Upper lobe of right lung (tissue), 1 donor: ENCODE results near the gene RRP8. TPM values are rescaled to one million over a fixed set of nuclear protein-coding genes. Genes with fewer than 3 reads are reported as not detected.
A peak's percentile ranks its signal among the peaks of the same experiment; 100 is the strongest.

Experiments
- ATAC-seq: fragments of 200-7000 bp; cut with Tn5 transposase; one replicate; pipeline ENCODE4 v1.9.1; 2020; ENCODE audit warnings: mild to moderate bottlenecking, moderate library complexity
- DNase-seq: peaks from one replicate; pipeline ENCODE4 v3.0.0-alpha.2; 2020
- H3K27ac ChIP-seq: fragments of 200-600 bp; one replicate; pipeline ENCODE4 v1.8.0; 2022
- H3K27me3 ChIP-seq: fragments of 200-600 bp; one replicate; pipeline ENCODE4 v1.8.0; 2022; ENCODE audit warnings: mild to moderate bottlenecking
- H3K36me3 ChIP-seq: fragments of 200-600 bp; one replicate; pipeline ENCODE4 v1.8.0; 2022
- H3K4me1 ChIP-seq: fragments of 200-600 bp; one replicate; pipeline ENCODE4 v1.8.0; 2022
- H3K4me3 ChIP-seq: fragments of 200-600 bp; one replicate; pipeline ENCODE4 v1.8.0; 2022; ENCODE audit warnings: mild to moderate bottlenecking
- H3K9me3 ChIP-seq: fragments of 200-600 bp; one replicate; pipeline ENCODE4 v1.8.0; 2022
- intact Hi-C: fragments of 100-400 bp; cut with DNase I; formaldehyde crosslinking; loops from one replicate; pipeline ENCODE4 v1.11.0; 2022
- total RNA-seq: library from RNA; stranded (reverse); fragmentation: NEBNext Ultra II Directional; extraction: Animal tissue kit (Norgen Biotek cat#: 25700); gene quantifications from one replicate; pipeline ENCODE4 v1.2.1, GENCODE V29; 2021
- TF ChIP-seq, protein P1 (sequence below): fragments of 200-600 bp; IDR thresholded peaks from one replicate; pipeline ENCODE4 v1.8.0; 2022; ENCODE audit warnings: antibody characterized with exemption
- donor health status: DM: no; HTN: yes; CAD: no; lungs with severe emphysema.

RRP8 gene
- total RNA-seq, 1 donor from 2014 or later: 17.9 TPM

DNA sequence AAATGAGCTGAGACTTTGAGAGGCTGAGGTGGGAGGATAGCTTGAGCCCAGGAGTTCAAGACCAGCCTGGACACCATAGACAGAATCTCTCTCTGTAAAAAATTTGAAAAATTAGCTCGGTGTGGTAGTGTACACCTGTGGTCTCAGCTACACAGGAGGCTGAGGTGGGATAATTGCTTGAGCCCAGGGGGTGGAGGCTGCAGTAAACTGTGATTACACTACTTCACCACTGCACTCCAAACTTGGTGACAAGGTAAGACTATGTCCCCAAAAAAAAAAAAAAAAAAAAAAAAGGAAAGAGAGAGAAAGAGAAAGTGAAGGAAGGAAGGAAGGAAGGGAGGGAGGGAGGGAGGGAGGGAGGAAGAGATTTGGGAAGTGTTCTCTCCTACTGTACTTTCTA, 25.3 kb downstream of the RRP8 start:
- H3K27ac ChIP-seq: no peak overlapping the region
- TF ChIP-seq, protein P1, sequence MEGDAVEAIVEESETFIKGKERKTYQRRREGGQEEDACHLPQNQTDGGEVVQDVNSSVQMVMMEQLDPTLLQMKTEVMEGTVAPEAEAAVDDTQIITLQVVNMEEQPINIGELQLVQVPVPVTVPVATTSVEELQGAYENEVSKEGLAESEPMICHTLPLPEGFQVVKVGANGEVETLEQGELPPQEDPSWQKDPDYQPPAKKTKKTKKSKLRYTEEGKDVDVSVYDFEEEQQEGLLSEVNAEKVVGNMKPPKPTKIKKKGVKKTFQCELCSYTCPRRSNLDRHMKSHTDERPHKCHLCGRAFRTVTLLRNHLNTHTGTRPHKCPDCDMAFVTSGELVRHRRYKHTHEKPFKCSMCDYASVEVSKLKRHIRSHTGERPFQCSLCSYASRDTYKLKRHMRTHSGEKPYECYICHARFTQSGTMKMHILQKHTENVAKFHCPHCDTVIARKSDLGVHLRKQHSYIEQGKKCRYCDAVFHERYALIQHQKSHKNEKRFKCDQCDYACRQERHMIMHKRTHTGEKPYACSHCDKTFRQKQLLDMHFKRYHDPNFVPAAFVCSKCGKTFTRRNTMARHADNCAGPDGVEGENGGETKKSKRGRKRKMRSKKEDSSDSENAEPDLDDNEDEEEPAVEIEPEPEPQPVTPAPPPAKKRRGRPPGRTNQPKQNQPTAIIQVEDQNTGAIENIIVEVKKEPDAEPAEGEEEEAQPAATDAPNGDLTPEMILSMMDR: no peak
- H3K4me1 ChIP-seq: peaks cover 6% of the 10 kb centered on the region
- peaks cover under 1% of the 10 kb centered on the region for H3K9me3 ChIP-seq
- H3K36me3 ChIP-seq: no peaks in the 10 kb centered on the region
- intact Hi-C loops: no loop called here
- DNase-seq (no peak), ATAC-seq (no peak)
- H3K27me3 ChIP-seq: no peaks in the 10 kb centered on the region
- H3K4me3 ChIP-seq: no peak overlapping the region

DNA sequence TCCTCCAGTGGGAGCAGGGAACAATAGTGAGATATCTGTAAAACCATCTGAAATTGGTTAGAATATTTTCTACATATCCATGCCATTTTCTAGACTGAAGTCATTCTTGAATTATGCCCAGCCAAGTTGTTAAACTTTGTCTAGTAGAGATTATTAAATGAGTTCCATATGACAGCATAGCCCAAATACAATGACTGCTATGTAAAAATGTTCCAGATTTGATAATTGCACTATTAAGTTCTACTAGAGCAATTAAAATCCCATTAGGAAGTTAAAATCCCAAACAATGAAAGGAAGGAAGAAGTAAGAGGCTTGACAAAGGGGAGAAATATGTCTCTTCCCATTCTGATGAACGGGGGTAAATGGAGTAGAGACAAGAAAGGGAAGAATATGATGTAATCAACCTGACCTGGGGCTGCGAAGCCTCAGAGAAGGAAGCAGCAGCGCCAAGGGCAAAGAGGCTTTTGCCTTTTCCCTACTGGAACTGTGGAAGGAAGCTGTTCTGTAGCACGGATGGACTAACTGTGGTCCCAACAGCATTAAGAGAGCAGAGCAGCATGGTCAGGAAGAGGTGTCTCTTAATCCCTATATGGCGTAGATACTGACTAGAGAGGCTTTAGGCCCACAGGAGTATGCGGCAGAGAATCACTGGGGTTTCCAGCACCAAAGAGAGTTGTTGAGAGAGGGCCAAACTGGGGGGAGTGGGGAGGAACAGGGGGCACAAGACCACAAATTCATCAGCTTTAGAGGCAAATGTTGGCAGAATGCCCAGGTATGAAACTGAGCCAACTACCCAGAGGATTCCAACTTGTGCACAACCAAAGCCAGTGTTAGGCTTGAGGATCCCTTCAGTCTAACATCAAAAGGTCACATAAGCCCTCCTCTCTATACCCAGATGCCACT, 26.7 kb downstream of the RRP8 start:
- DNase-seq: no peak
- Histone ChIP-seq H3K27ac (no peak overlapping the region), H3K36me3 (no peaks in the 10 kb centered on the region), H3K4me1 (peaks cover 6% of the 10 kb centered on the region), H3K27me3 (no peaks in the 10 kb centered on the region), H3K9me3 (no peaks in the 10 kb centered on the region), H3K4me3 (no peak overlapping the region)
- intact Hi-C loops: no loop called here
- TF ChIP-seq, protein P1: no peak
- ATAC-seq: peak; percentile 57

GRCh38 chr11:6574816-6575715, 28.4 kb downstream of the RRP8 start:
- Histone ChIP-seq H3K4me3 (no peak overlapping the region), H3K27me3 (no peaks in the 10 kb centered on the region), H3K27ac (no peak overlapping the region), H3K4me1 (peaks cover 6% of the 10 kb centered on the region), H3K9me3 (no peaks in the 10 kb centered on the region), H3K36me3 (no peaks in the 10 kb centered on the region)
- DNase-seq: no peak
- TF ChIP-seq, protein P1: no peak
- no peak for ATAC-seq
- intact Hi-C loops: no loop called here

DNA sequence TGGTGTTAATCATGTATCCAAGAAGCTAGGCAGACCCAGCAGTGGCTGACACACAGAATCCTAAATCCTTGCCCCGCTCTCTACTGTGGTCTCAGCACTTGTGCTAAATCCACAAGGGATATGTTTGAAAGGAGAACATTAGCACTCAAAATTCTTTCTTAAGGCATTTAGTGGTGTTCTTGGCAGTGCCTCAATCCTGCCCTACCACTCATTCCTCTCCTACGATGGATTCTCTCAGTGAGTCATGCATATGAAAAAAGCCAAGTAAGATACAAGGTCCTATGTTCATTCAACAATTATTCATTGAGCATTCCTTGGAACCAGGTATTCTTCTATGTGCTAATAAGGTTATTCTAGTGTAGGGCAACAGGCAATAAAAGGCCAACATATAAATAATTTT, 31.2 kb downstream of the RRP8 start:
- intact Hi-C loops: no loop called here
- ATAC-seq: no peak

DNA sequence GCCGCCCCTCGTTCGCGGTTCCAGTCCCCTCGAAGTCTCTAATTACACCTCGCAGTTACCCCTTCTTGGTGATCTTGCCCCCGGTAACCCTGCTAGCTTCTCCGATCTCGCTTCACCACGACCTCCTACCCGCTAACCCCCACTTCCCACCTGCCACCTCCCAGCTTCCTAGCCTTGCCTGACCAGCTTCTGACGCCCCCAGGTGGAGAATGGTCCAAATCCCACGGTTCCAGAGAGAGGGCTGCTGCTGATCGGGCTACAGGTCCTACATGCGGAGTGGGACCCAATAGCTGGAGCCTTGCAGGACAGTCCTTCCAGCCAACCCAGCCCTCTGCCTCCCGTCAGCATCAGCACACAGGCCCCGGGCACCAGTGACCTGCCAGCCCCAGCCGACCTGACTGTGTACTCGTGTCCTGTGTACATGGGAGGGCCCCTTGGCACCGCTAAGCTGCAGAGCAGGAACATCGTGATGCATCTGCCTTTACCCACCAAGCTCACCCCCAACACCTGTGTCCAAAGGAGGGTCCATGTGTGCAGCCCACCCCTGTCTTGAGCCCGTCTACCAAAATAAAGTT, 31.9 kb downstream of the RRP8 start:
- TF ChIP-seq, protein P1: no peak
- ATAC-seq: no peak
- H3K27me3 ChIP-seq: no peaks in the 10 kb centered on the region
- H3K36me3 ChIP-seq: no peaks in the 10 kb centered on the region
- no peak for DNase-seq
- H3K4me3 ChIP-seq: no peak overlapping the region
- intact Hi-C loops: no loop called here
- H3K9me3 ChIP-seq: no peaks in the 10 kb centered on the region
- H3K27ac ChIP-seq: no peak overlapping the region
- H3K4me1 ChIP-seq: no peaks in the 10 kb centered on the region

More for the DNA sequence above, 31.2 kb downstream of the RRP8 start:
- Histone ChIP-seq H3K4me3 (no peak overlapping the region), H3K36me3 (no peaks in the 10 kb centered on the region), H3K4me1 (peaks cover 6% of the 10 kb centered on the region), H3K27me3 (no peaks in the 10 kb centered on the region), H3K9me3 (no peaks in the 10 kb centered on the region), H3K27ac (no peak overlapping the region)
- TF ChIP-seq, protein P1: no peak
- no peak for DNase-seq
